ENCODE data around the gene KCNC1. TPM values are rescaled to one million over a fixed set of nuclear protein-coding genes. Genes with fewer than 3 reads are reported as not detected.

The KCNC1 gene
- total and polyA plus RNA-seq, 5 donors = 0.06 to 0.16 (median 0.09) TPM; not detected in 2

Other genes with a start within 250 kb of the KCNC1 start
- under 1 TPM in 3 of 4 donors, not detected in 1; 0.20 to 0.61 (median 0.46) TPM for gene USH1C, start 190.4 kb upstream of the KCNC1 start, total RNA-seq
- 0.16 TPM for gene USH1C, start 190.4 kb upstream of the KCNC1 start, polyA plus RNA-seq
- not detected for gene OTOG, start 187.5 kb upstream of the KCNC1 start, total RNA-seq
- not detected for gene OTOG, start 187.5 kb upstream of the KCNC1 start, polyA plus RNA-seq
- not detected for gene MYOD1, start 15.2 kb upstream of the KCNC1 start, total RNA-seq
- not detected for gene MYOD1, start 15.2 kb upstream of the KCNC1 start, polyA plus RNA-seq